Esophagus squamous epithelium (tissue), 4 donors: ENCODE data around the gene GPC5.

Experiments used
- CTCF ChIP-seq, 6 experiments: fragments of 450-650 bp in 4 of 6; fragments of 200-600 bp in 2 of 6; sonication (generic) in 2 of 6; IDR thresholded peaks; one replicate each; pipeline ENCODE4 v1.5.1; 2016 to 2019; ENCODE audit warnings: antibody characterized with exemption in 6 of 6, mild to moderate bottlenecking in 4 of 6, moderate library complexity in 4 of 6
- POLR2A ChIP-seq, 4 donors: fragments of 450-650 bp; IDR thresholded peaks; one replicate each; pipeline ENCODE4 v1.6.1; 2017; ENCODE audit warnings: antibody characterized with exemption in 4 of 4, mild to moderate bottlenecking in 4 of 4, moderate library complexity in 3 of 4

- TF ChIP-seq CTCF (IDR thresholded peaks at IDR 0.05): no peak
- no peak for TF ChIP-seq POLR2A (IDR thresholded peaks at IDR 0.05)
Observed at GRCh38 chr13:91652404-91653301, 254.2 kb downstream of the GPC5 start.
